ENCODE results near the gene SMCO2.

DNA sequence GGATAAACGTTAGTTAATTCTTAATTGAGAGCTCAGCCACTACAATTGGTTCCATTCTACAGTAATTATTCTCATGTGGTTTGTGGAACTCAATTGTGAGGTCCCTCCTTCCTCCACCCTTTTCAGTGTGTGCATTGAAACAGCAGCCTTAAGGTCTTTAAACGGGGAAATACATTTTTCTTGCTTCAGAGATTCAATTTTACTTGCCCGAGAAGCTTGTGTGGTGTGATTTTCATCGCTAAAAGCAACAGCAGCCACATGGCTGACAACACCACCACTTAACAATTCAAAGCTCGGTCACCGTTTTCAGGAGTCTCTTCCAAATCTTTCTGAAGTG lies 76.7 kb downstream of the SMCO2 start:
- TF ChIP-seq, protein P1, sequence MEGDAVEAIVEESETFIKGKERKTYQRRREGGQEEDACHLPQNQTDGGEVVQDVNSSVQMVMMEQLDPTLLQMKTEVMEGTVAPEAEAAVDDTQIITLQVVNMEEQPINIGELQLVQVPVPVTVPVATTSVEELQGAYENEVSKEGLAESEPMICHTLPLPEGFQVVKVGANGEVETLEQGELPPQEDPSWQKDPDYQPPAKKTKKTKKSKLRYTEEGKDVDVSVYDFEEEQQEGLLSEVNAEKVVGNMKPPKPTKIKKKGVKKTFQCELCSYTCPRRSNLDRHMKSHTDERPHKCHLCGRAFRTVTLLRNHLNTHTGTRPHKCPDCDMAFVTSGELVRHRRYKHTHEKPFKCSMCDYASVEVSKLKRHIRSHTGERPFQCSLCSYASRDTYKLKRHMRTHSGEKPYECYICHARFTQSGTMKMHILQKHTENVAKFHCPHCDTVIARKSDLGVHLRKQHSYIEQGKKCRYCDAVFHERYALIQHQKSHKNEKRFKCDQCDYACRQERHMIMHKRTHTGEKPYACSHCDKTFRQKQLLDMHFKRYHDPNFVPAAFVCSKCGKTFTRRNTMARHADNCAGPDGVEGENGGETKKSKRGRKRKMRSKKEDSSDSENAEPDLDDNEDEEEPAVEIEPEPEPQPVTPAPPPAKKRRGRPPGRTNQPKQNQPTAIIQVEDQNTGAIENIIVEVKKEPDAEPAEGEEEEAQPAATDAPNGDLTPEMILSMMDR (conservative IDR thresholded peaks at IDR 0.05; ENCODE audit: low read length), result no peak
- TF ChIP-seq EZH2phosphoT487 (IDR thresholded peaks at IDR 0.05; ENCODE audit: borderline replicate concordance, low read depth, low read length), result no peak
